Neuronal stem cell (in vitro differentiated cells): Measurements from ENCODE around the gene CMTR1.
"Not testable (repeated sequence)": the region's sequence is repeated elsewhere in the genome, so short reads cannot be mapped to it uniquely, and the experiment has no call there.

ENCODE experiments used
- DNase-seq: peaks from one replicate; pipeline ENCODE4 v3.0.0-alpha.2; 2013; ENCODE audit warnings: low spot score
- H2AFZ ChIP-seq: one replicate; pipeline ENCODE4 v1.6.1; 2013; ENCODE audit warnings: mild to moderate bottlenecking, low read length, inconsistent platforms
- H2AK5ac ChIP-seq: 2 replicates; pipeline ENCODE4 v1.6.1; 2013; ENCODE audit warnings: low read depth, mild to moderate bottlenecking, inconsistent platforms, low read length, moderate library complexity, mixed read lengths
- H2BK120ac ChIP-seq: 2 replicates; pipeline ENCODE4 v1.6.1; 2013; ENCODE audit warnings: low read depth, mild to moderate bottlenecking, inconsistent platforms, low read length, moderate library complexity, mixed read lengths
- H2BK12ac ChIP-seq: one replicate; pipeline ENCODE4 v1.6.1; 2013; ENCODE audit warnings: low read length, inconsistent platforms
- H2BK15ac ChIP-seq: 2 replicates; pipeline ENCODE4 v1.6.1; 2013; ENCODE audit warnings: mild to moderate bottlenecking, low read length, inconsistent platforms, mixed read lengths
- H2BK5ac ChIP-seq: one replicate; pipeline ENCODE4 v1.6.1; 2013; ENCODE audit warnings: inconsistent platforms, mild to moderate bottlenecking, low read length, moderate library complexity
- H3K14ac ChIP-seq: one replicate; pipeline ENCODE4 v1.6.1; 2013; ENCODE audit warnings: low read length, inconsistent platforms
- H3K18ac ChIP-seq: 2 replicates; pipeline ENCODE4 v1.6.1; 2013; ENCODE audit warnings: low read length, inconsistent platforms
- H3K23ac ChIP-seq: 2 replicates; pipeline ENCODE4 v1.6.1; 2013; ENCODE audit warnings: low read depth, mild to moderate bottlenecking, mixed read lengths, low read length, inconsistent platforms; ENCODE audit not compliant: poor library complexity
- H3K27ac ChIP-seq: replicated peaks from 3 replicates; pipeline ENCODE4 v1.5.1; 2013; ENCODE audit warnings: low read length, inconsistent platforms
- H3K27me3 ChIP-seq, 3 experiments: 2 replicates each; pipeline ENCODE4 v1.6.1; 2013; ENCODE audit warnings: low read length in 3 of 3, mild to moderate bottlenecking in 2 of 3, inconsistent platforms in 1 of 3, low read depth in 1 of 3, mixed read lengths in 1 of 3, moderate library complexity in 1 of 3; ENCODE audit not compliant: control insufficient read depth in 3 of 3, insufficient read depth in 3 of 3
- H3K36me3 ChIP-seq, 2 donors: replicated peaks in 1 of 2; 2 replicates each; pipeline ENCODE4 v1.6.1; 2013; ENCODE audit warnings: low read length in 2 of 2; ENCODE audit not compliant: control insufficient read depth in 2 of 2, insufficient read depth in 2 of 2
- H3K4ac ChIP-seq: 2 replicates; pipeline ENCODE4 v1.6.1; 2013; ENCODE audit warnings: inconsistent platforms, mild to moderate bottlenecking, low read length, moderate library complexity
- H3K4me1 ChIP-seq, 2 donors: 1 replicate in 1 of 2; 2 replicates in 1 of 2; pipeline ENCODE4 v1.6.1; 2013; ENCODE audit warnings: low read length in 2 of 2, low read depth in 1 of 2; ENCODE audit not compliant: control insufficient read depth in 2 of 2, insufficient read depth in 1 of 2
- H3K4me2 ChIP-seq: one replicate; pipeline ENCODE4 v1.6.1; 2013; ENCODE audit warnings: mild to moderate bottlenecking, low read length, inconsistent platforms; ENCODE audit not compliant: insufficient read depth, poor library complexity, severe bottlenecking
- H3K4me3 ChIP-seq, 2 donors: 2 replicates each; pipeline ENCODE4 v1.5.1; 2013; ENCODE audit warnings: low read length in 2 of 2, mild to moderate bottlenecking in 2 of 2, inconsistent platforms in 1 of 2, moderate library complexity in 1 of 2
- H3K79me1 ChIP-seq: one replicate; pipeline ENCODE4 v1.6.1; 2013; ENCODE audit warnings: low read depth, mild to moderate bottlenecking, inconsistent platforms, low read length, moderate library complexity
- H3K9ac ChIP-seq: one replicate; pipeline ENCODE4 v1.6.1; 2013; ENCODE audit warnings: mild to moderate bottlenecking, low read depth, low read length, inconsistent platforms; ENCODE audit not compliant: poor library complexity
- H3K9me3 ChIP-seq, 2 donors: replicated peaks in 1 of 2; 2 replicates each; pipeline versions ENCODE3 to v1.6.1; 2013; ENCODE audit warnings: low read length in 2 of 2, mild to moderate bottlenecking in 2 of 2, inconsistent platforms in 1 of 2, low read depth in 1 of 2, mixed read lengths in 1 of 2, moderate library complexity in 1 of 2; ENCODE audit not compliant: control insufficient read depth in 2 of 2, insufficient read depth in 1 of 2
- H4K8ac ChIP-seq: one replicate; pipeline ENCODE4 v1.6.1; 2013; ENCODE audit warnings: low read depth, mild to moderate bottlenecking, inconsistent platforms, low read length, moderate library complexity
- H4K91ac ChIP-seq: one replicate; pipeline ENCODE4 v1.6.1; 2013; ENCODE audit warnings: low read length, low read depth, mild to moderate bottlenecking, inconsistent platforms; ENCODE audit not compliant: poor library complexity
- WGBS, 2 donors: extraction: QIAGEN DNeasy Blood & Tissue Kit; methylation state at CpG; one replicate each; pipeline ENCODE4 v1.1.7; 2013; ENCODE audit warnings: missing lambda C conversion rate in 2 of 2, mixed read lengths in 1 of 2; ENCODE audit not compliant: insufficient read length in 2 of 2, insufficient replicate concordance in 1 of 2; ENCODE audit errors: extremely low coverage in 2 of 2; 5-methylcytosine and 5-hydroxymethylcytosine counted together

CMTR1 gene

DNA sequence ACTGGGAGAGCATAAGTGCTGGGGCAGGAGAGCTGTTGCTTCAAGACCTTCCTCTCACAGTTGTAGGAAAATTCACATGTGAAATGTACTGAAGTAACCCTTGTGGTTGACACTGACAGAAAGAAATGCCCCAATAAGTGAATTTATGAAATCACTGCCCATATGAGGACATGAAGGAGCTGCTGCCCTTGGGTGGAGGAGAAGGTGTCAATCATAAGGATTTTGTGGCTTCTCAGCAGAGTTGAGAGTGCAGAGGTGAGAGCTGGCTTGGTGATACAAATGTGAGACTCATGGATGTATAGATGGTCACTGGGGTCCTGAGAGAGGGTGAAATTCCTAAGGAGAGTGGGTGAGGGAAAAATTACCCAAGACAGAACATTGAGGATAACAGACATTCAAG, 33.9 kb upstream of the CMTR1 start:
- no peak overlapping the region for H3K4ac ChIP-seq
- H3K79me1 ChIP-seq, result no peaks in the 10 kb centered on the region
- no peak overlapping the region for H4K8ac ChIP-seq
- no peak overlapping the region for H3K27ac ChIP-seq
- no peaks in the 10 kb centered on the region for H3K9me3 ChIP-seq
- H3K27me3 ChIP-seq, result peaks cover 0 to 4% (median 2%) of the 10 kb centered on the region in 3 experiments
- H3K18ac ChIP-seq, result no peak overlapping the region
- peaks cover 0 to 16% of the 10 kb centered on the region in 2 donors for H3K36me3 ChIP-seq
- no peak overlapping the region for H2AFZ ChIP-seq
- no peak overlapping the region for H2BK120ac ChIP-seq
- no peak overlapping the region for H3K9ac ChIP-seq
- no peak overlapping the region for H3K23ac ChIP-seq
- H3K4me1 ChIP-seq, result no peaks in the 10 kb centered on the region
- DNase-seq, result no peak
- no peak overlapping the region for H4K91ac ChIP-seq
- H2BK5ac ChIP-seq, result no peak overlapping the region
- no peak overlapping the region for H3K4me2 ChIP-seq
- H3K14ac ChIP-seq, result no peak overlapping the region
- no peak overlapping the region for H2BK15ac ChIP-seq
- no peak overlapping the region for H2BK12ac ChIP-seq
- H3K4me3 ChIP-seq, result no peak overlapping the region
- no peak overlapping the region for H2AK5ac ChIP-seq

DNA sequence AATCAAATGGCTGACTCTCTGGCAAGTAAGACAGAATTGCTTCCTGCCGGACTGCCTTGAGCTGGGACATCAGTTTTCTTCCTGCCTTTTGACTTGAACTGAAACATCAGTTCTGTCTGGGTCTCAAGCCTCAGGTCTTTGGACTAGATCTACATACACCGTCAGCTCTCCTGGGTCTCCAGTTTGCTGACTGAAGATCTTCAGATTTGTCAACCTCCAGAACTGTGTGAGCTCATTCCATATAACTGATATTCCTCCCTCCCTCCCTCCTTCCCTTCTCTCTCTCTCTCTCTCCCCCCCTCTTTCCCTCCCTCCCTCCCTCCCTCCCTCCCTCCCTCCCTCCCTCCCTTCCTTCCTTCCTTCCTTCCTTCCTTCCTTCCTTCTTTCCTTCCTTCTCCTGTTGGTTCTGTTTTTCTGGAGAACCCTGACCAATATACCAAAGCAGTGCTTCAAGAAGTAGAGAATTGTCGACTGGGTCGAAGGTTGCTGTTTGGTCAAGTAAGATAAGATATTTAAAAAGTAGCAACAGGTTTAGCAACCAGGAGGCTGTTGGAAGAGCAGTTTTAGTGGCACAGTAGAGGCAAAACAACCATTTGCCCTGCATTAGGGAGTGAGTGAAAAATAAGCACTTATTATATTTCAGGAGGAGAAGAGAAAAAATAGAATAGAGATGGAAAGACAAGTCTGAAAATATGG, 33.1 kb upstream of the CMTR1 start:
- Histone ChIP-seq H2BK120ac (no peak overlapping the region), H3K4ac (no peak overlapping the region), H3K27me3 (peaks cover 0 to 4% (median 2%) of the 10 kb centered on the region in 3 experiments), H3K4me3 (no peak overlapping the region), H2AFZ (no peak overlapping the region), H3K14ac (no peak overlapping the region), H3K18ac (no peak overlapping the region), H2BK12ac (no peak overlapping the region), H3K23ac (no peak overlapping the region), H2BK5ac (no peak overlapping the region), H3K36me3 (peaks cover 0 to 8% of the 10 kb centered on the region in 2 donors), H3K9ac (no peak overlapping the region), H2BK15ac (no peak overlapping the region), H3K9me3 (no peaks in the 10 kb centered on the region), H2AK5ac (no peak overlapping the region), H3K79me1 (no peaks in the 10 kb centered on the region), H3K4me1 (no peaks in the 10 kb centered on the region), H4K8ac (no peak overlapping the region), H3K27ac (no peak overlapping the region), H4K91ac (no peak overlapping the region), H3K4me2 (no peak overlapping the region)
- no peak for DNase-seq
- WGBS, 2 donors, result no CpG with 5 or more reads among the region's 4 CpGs

DNA sequence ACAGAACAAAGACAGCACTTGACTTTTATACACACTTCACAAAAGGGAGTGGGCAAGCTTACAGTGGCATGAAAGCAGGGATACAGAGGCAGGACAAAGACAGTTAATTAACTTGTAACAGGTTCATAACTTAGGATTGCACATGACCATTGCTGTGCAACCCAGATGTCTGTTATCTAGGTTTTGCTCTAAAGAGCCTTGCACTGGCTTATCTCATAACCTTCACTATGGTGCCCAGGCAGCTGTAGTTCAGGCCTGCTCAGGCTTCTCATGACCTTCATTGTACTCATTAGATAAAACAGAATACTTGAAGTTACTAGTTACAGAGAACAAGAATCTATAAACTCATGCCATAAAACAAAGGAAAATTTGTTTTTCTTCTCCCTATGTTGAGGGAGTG, 31.4 kb upstream of the CMTR1 start:
- H3K4me1 ChIP-seq, DNase-seq, H3K4me3 ChIP-seq: not testable (repeated sequence)

GRCh38 chr6:37406726-37407341, 26.2 kb upstream of the CMTR1 start:
- Histone ChIP-seq H3K79me1 (no peaks in the 10 kb centered on the region), H3K4me3 (no peak overlapping the region), H3K14ac (no peak overlapping the region), H4K91ac (no peak overlapping the region), H2AFZ (no peak overlapping the region), H3K18ac (no peak overlapping the region), H3K27me3 (peaks cover 0 to 3% (median 0%) of the 10 kb centered on the region in 3 experiments), H3K9me3 (no peaks in the 10 kb centered on the region), H3K4me1 (no peaks in the 10 kb centered on the region), H2BK5ac (no peak overlapping the region), H3K4me2 (no peak overlapping the region), H2BK12ac (no peak overlapping the region), H3K4ac (no peak overlapping the region), H2AK5ac (no peak overlapping the region), H3K23ac (no peak overlapping the region), H3K9ac (no peak overlapping the region), H3K36me3 (no peaks in the 10 kb centered on the region), H2BK120ac (no peak overlapping the region), H2BK15ac (no peak overlapping the region), H3K27ac (no peak overlapping the region), H4K8ac (no peak overlapping the region)
- no CpG with 5 or more reads among the region's 3 CpGs for WGBS, 2 donors
- DNase-seq, result no peak

More for the DNA sequence above, 31.4 kb upstream of the CMTR1 start:
- H2BK120ac ChIP-seq, H3K9me3 ChIP-seq, H2BK15ac ChIP-seq, H3K9ac ChIP-seq, H3K36me3 ChIP-seq, H4K8ac ChIP-seq, H2AK5ac ChIP-seq, H3K27ac ChIP-seq, H2BK12ac ChIP-seq, H3K4me2 ChIP-seq, H3K4ac ChIP-seq, H3K79me1 ChIP-seq, H2AFZ ChIP-seq, H2BK5ac ChIP-seq, H3K14ac ChIP-seq, H3K27me3 ChIP-seq, H4K91ac ChIP-seq, H3K18ac ChIP-seq, H3K23ac ChIP-seq: not testable (repeated sequence)
